ENCODE results near the gene DOCK4. TPM values are rescaled to one million over a fixed set of nuclear protein-coding genes. Genes with fewer than 3 reads are reported as not detected.
A peak's percentile ranks its signal among the peaks of the same experiment; 100 is the strongest.

DOCK4 gene
- total RNA-seq, 1 experiment from 2014 or later = 4.9 TPM

- Histone ChIP-seq H3K14ac (ENCODE audit: insufficient read depth, low read length) (peak overlapping the region; percentile 1; the same call in 1 of the 2 replicates), H2AK5ac (ENCODE audit: insufficient read length, low read length) (no peak overlapping the region), H2BK120ac (ENCODE audit: low read depth, low read length, poor library complexity, severe bottlenecking) (no peak overlapping the region), H3K79me1 (ENCODE audit: insufficient read depth, low read depth, low read length, poor library complexity, severe bottlenecking) (no peaks in the 10 kb centered on the region), H2BK5ac (ENCODE audit: insufficient read length, low read length) (no peak overlapping the region), H3K27ac (ENCODE audit: insufficient read length, low read depth, low read length) (no peak overlapping the region), H2AFZ (ENCODE audit: low read length) (no peak overlapping the region), H4K20me1 (ENCODE audit: control insufficient read depth, insufficient read depth, insufficient read length) (no peaks in the 10 kb centered on the region), H4K5ac (ENCODE audit: insufficient read length, low read depth, low read length) (no peak overlapping the region), H3K79me2 (ENCODE audit: insufficient read depth, low read length) (no peaks in the 10 kb centered on the region; the same call in 1 of the 2 replicates), H2BK15ac (ENCODE audit: low read depth, low read length) (no peak overlapping the region), H3K4ac (ENCODE audit: low read depth, low read length) (no peak overlapping the region), H3K9me3 (ENCODE audit: control insufficient read depth, low read depth, low read length) (no peaks in the 10 kb centered on the region), H2BK20ac (ENCODE audit: low read depth, low read length, poor library complexity, severe bottlenecking) (no peak overlapping the region), H4K91ac (ENCODE audit: insufficient read length, low read depth, low read length) (no peak overlapping the region), H3K56ac (ENCODE audit: insufficient read length, low read depth, low read length) (no peak overlapping the region), H2BK12ac (ENCODE audit: insufficient read length, low read depth, low read length) (no peak overlapping the region), H3K4me1 (ENCODE audit: insufficient read depth, low read length) (no peaks in the 10 kb centered on the region; the same call in 1 of the 2 replicates), H3T11ph (ENCODE audit: low read length) (no peak overlapping the region), H3K9ac (ENCODE audit: extremely low read depth, insufficient read length, low read length) (no peak overlapping the region), H3K23ac (ENCODE audit: insufficient read length, low read depth, low read length) (no peak overlapping the region), H3K23me2 (ENCODE audit: insufficient read length, low read depth, low read length, poor library complexity, severe bottlenecking) (no peaks in the 10 kb centered on the region), H3K4me2 (ENCODE audit: insufficient read depth, insufficient read length, low read length) (no peak overlapping the region), H4K8ac (replicated peaks; ENCODE audit: insufficient read length, low read depth, low read length) (no peak overlapping the region), H3K18ac (ENCODE audit: insufficient read length, low read depth, low read length) (no peak overlapping the region), H3K27me3 (ENCODE audit: insufficient read depth, low read length) (no peaks in the 10 kb centered on the region)
- Mint-ChIP-seq H3K36me3 (ENCODE audit: insufficient read depth in 1 of 3, low read depth in 3 of 3) (no peaks in the 10 kb centered on the region), H3K4me3 (no peak overlapping the region), H3K27ac (no peak overlapping the region), H3K9me3 (no peaks in the 10 kb centered on the region), H3K27me3 (ENCODE audit: low read depth) (no peaks in the 10 kb centered on the region), H3K4me1 (peaks cover 0 to 7% of the 10 kb centered on the region in 2 experiments; a peak in 1 of 4 replicates)
- no peak for TF ChIP-seq CTCF (conservative IDR thresholded peaks at IDR 0.05)
- no peak for DNase-seq
- WGBS (ENCODE audit: extremely low coverage, insufficient read length, low lambda C conversion rate) = no CpG with 5 or more reads among the region's 5 CpGs
These were observed 23.4 kb downstream of the DOCK4 start for GRCh38 chr7:112182749-112183148.
